GM20431 (cell line): ENCODE results near the gene OR1I1.
"Not testable (repeated sequence)": the region's sequence is repeated elsewhere in the genome, so short reads cannot be mapped to it uniquely, and the experiment has no call there.

Source experiments
- in situ Hi-C: fragments of 300-500 bp; cut with MseI, MboI; formaldehyde crosslinking; loops from one replicate; pipeline ENCODE4 v1.15.0; 2020; ENCODE audit warnings: low sequenced_read_pairs; ENCODE audit not compliant: unreplicated experiment

Gene OR1I1

DNA sequence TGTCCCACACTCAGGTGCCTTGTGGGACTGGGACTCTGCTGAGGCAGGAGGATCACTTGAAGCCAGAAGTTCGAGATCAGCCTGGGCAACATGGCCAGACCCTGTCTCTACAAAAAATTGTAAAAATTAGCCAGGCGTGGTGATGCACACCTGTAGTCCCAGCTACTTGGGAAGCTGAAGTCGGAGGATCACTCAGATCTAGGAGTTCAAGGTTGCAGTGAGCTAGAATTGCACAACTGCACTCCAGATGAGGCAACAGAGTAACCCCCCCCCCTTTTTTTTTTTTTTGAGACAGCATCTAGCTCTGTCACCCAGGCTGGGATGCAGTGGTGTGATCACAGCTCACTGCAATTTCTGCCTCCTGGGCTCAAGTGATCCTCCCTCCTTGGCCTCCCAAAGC is 14.2 kb downstream of the OR1I1 start:
- in situ Hi-C loops = no loop called here

DNA sequence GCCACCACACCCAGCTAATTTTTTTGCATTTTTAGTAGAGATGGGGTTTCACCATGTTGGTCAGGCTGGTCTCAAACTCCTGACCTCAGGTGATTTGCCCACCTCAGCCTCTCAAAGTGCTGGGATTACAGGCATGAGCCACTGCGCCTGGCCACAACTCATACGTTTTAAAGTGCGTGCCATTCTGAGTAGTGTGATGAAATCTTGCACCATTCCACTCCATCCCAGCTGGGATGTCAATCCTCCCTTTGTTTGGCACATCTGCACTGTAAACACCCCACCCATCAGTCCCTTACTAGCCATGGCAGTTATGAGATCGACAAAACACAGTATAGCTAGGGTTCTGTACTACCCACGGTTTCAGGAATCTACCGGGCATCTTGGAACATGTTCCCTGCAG is 16.0 kb downstream of the OR1I1 start:
- in situ Hi-C loops = not testable (repeated sequence)

DNA sequence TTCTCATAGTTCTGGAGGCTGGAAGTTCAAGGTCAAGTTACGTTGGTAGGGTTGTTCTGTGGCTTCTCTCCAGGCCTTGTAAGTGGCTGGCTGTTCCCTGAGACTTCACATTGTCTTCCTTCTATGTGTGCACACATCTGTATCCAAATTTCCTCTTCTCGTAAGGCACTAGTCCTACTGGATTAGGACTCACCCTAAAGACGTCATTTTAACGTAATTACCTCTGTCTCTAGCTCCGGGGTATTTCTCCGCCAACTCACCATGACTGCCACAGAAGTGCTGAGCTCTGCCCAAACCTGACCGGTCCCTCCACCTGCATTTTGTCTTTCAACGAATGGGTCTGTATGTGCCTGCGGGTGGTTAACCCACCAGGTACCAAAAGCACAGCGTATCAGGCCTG is 16.4 kb downstream of the OR1I1 start:
- in situ Hi-C loops = no loop called here

DNA sequence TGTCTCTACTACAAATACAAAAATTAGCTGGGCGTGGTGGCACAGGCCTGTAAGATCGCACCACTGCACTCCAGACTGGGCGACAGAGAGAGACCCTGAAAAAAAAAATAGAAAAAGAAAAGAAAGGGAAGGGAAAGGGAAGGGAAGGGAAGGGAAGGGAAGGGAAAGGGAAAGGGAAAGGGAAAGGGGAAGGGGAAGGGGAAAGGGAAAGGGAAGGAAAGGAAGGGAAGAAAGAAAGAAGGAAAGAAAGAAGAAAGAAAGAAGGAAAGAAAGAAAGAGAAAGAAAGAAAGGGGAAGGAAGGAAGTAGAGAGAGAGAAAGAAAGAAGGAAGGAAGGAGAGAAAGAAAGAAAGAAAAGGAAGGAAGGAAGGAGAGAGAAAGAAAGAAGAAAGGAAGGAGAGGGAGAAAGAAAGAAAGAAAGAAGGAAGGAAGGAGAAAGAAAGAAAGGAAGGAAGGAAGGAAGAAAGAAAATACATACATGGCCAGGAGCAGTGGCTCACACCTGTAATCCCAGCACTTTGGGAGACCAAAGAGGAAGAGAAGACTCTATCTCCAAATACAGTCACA is 17.1 kb downstream of the OR1I1 start:
- in situ Hi-C loops = no loop called here

DNA sequence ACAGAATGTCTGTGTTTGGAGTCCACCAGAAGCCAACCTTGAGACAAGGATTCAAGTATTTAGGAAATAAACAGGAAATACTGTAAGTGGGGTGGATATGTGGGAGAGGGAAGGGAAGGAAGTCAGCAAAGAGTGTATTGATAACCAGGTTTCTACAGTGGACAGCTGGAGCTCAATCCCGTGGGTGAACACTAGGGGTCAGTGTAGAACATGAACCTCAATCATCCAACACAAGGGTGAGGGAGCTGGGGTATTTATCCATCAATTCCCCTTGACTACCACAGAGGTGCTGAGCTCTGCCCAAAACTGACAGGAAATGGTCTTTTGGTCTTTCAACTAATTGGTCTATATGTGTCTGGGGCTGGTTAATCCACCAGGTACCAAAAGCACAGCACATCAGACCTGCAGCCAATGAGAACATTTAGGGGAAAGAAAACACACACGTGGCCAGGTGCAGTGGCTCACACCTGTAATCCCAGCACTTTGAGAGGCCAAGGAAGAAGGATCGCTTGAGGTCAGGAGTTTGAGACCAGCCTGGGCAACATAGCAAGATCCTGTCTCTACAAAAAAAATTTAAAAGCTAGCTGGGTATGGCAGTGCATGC is 19.6 kb downstream of the OR1I1 start:
- in situ Hi-C loops = no loop called here

DNA sequence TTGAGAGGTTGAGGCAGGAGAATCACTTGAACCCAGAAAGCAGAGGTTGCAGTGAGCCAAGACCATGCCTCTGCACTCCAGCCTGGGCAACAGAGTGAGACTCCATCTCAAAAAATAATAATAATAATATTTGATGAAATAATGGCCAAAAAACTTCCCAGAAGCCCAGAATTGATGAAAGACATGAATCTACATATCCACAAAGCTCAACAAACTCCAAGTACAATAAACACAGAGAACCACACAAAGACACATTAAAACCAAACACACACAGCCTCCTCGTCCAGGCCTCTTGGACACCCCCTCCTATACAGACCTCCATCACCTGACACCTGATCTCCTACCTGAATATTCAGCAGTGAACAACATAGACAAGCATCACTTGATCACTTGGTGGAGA is 22.0 kb downstream of the OR1I1 start:
- in situ Hi-C loops = no loop called here

DNA sequence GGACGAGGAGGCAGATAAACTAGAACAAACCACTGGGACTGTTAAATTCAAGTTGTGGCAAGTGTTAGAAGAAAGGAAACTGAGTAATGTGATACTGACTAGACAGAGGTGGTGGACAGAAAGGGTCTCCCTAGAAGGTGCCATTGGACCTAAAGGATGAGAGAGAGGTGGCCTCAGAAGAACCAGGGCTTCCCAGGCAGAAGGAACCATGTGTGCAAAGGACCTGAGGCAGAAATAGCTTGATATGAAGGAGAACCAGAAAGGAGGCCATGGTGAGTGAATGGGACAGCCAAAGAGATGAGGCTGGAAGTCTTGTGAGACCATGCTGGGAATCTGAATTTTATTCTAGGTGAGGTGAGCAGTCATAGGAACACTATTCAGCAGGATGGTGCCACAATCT is 22.4 kb downstream of the OR1I1 start:
- in situ Hi-C loops = no loop called here

DNA sequence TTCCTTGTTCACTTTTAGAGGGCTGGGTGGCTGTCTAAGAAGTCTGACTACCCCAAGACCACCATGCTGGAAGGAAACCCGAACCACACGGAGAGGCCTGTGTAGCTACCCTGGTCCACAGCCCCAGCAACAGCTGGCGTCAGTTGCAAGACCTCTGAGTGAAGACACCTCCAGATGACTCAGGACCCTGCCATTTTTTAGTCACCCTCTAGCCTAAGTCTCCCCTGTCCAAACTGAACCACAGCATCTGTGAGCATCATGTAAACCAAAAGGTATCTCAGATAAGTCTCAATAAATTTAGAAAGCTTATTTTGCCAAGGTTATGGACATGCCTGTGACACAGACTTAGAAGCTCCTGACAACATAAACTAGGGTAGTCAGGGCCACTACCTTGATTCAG is 23.0 kb downstream of the OR1I1 start:
- in situ Hi-C loops = no loop called here

DNA sequence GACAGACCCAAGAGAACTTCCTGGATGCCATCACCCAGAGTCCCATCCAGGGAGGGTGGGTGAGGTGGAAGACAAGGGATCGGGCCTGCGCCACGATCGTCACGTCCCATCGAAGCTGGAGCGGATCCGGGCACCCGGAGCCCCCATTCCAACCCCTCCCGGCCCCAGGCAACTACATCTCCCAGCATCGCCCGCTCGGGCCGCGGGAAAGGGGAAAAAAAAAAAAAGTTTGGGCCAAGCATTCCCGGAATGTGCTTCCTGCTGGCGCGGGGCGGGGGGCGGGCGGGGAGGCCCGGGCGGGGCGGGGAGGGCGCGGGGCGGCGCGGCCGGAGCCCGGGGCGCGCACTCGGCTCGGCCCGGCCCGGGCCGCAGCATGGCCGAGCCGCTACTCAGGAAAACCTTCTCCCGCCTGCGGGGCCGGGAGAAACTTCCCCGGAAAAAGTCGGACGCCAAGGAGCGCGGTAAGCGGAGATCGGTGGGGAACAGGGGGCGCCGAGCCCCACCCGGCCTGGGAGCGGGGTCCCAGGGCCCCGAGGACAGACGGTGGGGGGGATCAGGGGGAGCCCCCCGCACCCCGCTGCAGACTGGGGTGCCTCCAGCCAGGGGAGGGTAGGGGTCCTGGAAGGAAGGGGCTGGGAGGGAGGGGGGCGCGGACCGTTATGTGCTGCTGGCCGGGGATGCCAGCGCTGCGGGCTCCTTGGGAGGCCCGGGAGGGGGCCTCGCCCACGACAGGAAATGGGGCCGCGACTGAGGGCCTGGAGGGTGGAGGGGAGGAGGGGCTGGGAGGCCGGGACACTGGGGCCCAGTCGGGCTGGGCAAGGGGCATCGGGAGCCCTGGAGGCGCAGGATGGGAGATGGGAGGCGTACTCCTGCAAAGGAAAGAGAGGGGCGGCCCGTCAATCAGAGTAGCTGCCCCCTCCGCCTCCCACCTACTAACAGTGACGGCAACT is 25.3 kb downstream of the OR1I1 start, which contains the start of gene SYDE1:
Gene SYDE1 (plus strand): TSS at position 341 of the 950 bp plus-strand sequence. CDS start 33 bp downstream, at position 374.
- in situ Hi-C loops = no loop called here

DNA sequence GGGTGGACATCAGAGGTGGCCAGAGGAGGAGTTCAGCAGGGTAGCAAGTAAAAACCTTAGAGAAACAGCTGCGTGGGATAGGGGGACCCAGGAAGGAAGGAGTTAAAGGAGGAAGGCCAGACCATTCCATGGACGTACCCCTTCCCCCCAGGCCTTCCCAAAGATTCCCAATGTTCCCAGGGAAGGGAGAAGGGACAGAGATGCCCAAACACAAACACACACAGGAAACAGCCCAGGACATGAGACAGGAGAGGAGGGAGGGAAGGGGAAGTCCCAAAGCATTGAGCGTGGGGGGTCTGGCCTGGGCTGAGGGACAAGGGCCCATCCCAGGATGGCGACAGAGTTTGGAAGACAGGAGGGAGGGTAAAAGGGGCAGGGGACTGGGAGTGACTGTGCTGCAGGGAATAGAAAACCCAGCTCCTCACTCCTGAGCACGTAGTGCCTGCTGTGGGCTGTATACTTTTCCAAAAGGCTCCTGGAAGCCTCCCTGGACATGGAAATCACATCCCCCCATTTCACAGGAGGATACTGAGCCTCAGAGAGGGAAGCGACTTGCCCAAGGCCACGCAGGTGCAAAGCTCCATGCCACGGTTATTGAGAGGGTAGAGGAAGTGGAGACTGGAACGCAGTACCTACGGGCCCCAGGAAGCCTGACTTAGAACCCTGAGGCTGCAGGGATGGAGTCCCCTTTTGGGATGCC is 26.3 kb downstream of the OR1I1 start:
- in situ Hi-C loops = no loop called here

DNA sequence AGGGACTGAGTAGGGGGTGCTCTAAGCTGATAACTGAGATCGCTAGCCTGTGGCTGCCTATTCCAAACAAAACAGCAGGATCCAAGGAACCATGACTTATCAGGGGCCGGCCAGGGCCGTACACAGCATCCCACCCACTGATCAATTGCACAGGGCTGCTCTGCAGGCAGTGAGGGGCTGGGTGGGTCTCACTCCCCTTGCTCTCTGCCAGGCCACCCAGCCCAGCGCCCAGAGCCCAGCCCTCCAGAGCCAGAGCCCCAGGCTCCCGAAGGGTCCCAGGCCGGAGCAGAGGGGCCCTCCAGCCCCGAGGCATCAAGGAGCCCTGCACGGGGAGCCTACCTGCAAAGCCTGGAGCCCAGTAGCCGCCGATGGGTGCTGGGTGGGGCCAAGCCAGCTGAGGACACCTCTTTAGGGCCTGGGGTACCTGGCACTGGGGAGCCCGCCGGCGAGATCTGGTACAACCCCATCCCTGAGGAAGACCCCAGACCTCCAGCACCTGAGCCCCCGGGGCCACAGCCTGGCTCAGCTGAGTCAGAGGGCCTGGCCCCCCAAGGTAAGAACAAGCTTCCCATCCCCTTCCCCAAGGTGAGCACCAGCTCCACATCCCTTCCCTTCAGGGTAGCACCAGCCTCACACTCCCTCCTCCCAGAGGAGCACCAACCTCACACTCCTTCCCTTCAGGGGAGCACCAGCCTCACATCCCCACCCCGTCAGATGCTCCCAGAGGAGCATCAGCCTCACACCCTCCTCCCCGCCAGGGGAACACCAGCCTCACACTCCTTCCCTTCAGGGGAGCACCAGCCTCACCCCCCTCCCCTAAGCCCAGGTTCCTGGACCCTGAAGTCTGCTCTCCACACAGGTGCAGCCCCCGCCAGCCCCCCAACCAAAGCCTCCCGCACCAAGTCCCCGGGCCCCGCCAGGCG is 27.1 kb downstream of the OR1I1 start:
- in situ Hi-C loops = no loop called here

DNA sequence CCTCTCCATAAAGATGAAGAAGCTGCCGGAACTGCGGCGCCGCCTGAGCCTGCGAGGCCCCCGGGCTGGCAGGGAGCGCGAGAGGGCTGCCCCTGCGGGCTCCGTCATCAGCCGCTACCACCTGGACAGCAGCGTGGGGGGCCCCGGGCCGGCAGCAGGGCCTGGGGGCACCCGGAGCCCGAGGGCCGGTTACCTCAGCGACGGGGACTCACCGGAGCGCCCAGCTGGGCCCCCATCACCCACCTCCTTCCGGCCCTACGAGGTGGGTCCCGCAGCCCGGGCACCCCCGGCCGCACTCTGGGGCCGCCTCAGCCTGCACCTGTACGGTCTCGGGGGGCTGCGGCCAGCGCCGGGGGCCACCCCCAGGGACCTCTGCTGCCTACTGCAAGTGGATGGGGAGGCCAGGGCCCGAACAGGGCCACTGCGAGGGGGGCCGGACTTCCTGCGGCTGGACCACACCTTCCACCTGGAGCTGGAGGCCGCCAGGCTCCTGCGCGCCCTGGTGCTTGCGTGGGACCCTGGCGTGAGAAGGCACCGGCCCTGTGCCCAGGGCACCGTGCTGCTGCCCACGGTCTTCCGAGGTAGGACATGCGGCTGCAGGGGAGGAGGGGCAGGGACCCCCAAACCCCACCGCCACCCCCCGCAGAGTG is 27.9 kb downstream of the OR1I1 start:
- in situ Hi-C loops = no loop called here

DNA sequence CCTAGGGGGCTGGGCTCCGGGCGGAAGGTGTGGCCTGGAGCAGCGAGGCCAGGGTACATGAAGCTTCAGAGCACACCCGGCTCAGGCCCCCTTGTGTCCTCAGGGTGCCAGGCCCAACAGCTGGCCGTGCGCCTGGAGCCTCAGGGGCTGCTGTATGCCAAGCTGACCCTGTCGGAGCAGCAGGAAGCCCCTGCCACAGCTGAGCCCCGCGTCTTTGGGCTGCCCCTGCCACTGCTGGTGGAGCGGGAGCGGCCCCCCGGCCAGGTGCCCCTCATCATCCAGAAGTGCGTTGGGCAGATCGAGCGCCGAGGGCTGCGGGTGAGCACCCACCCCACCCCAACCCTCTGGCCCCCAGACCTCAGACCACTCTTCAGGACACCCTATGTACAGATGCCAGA is 28.4 kb downstream of the OR1I1 start:
- in situ Hi-C loops = no loop called here

DNA sequence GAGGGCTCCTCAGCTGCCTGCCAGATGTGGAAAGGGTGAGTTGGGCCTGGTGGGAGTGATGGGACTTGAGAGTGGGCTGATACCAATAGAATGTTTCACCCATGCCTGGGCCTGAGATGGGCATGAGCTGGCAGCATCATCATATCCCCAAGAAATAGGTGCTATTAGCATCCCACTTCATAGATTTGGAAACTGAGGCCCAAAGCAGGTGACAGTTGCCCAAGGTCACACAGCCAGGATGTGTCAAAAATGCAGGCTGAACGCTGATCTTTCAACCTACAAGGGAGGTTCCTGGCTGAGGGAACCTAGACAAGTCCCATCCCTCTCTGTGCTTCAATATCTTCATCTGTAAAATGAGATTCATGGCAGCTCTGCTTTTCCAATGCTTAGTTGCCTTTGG is 29.7 kb downstream of the OR1I1 start:
- in situ Hi-C loops = no loop called here

DNA sequence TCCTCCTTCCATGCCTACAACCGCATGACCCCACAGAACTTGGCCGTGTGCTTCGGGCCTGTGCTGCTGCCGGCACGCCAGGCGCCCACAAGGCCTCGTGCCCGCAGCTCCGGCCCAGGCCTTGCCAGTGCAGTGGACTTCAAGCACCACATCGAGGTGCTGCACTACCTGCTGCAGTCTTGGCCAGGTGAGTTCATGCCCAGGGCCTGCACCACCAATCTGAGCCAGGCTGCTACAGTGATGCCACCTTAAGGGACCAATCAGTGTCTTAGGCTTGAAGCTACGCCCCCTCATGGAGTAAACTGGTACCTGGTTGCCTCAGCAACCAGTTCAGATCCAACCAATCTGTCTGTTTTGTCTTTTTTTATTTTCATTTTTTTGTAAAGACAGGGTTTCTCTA is 30.4 kb downstream of the OR1I1 start:
- in situ Hi-C loops = no loop called here

DNA sequence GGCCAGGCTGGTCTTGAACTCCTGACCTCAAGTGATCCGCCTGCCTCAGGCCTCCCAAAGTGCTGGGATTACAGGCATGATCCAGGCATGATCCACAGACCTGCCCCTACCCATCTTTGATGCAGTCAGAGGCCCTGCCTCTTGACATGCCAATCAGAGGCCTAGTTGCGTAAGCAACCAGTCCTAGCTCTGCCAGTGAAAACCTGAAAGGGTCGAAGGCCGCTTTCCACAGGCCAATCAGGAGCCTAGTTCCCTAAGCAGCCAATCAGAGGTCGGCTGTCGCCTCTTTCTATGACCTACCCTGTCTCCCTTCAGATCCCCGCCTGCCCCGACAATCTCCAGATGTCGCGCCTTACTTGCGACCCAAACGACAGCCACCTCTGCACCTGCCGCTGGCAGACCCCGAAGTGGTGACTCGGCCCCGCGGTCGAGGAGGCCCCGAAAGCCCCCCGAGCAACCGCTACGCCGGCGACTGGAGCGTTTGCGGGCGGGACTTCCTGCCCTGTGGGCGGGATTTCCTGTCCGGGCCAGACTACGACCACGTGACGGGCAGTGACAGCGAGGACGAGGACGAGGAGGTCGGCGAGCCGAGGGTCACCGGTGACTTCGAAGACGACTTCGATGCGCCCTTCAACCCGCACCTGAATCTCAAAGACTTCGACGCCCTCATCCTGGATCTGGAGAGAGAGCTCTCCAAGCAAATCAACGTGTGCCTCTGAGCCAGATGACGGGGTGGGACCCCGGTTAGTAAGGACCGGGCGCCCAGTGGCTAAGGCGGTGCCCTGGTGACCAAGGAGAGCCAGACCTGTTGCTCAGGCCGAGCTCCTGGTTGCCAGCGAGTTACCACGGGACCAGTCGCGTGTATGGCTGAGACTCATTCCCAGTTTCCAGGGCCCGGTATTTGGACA is 31.5 kb downstream of the OR1I1 start:
- in situ Hi-C loops = no loop called here

DNA sequence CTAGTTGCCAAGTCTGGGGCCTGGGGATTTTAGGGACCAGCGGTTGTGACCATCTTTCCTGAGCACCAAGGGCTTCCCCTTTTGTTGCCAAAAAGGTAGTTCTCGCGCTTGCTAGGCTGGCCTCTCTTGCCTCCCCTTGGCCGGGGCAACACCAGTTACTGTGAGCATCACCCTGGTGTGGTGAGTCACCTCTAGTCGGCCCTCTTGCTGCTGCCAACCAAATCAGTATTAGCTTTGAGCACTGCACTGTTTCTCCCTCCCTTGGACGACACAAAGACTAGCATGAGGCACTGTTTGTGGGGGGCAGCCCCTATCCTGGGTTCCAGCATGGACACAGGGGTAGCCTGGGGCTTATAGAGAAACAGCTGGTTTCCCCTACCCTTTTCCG is 32.1 kb downstream of the OR1I1 start:
- in situ Hi-C loops = no loop called here

DNA sequence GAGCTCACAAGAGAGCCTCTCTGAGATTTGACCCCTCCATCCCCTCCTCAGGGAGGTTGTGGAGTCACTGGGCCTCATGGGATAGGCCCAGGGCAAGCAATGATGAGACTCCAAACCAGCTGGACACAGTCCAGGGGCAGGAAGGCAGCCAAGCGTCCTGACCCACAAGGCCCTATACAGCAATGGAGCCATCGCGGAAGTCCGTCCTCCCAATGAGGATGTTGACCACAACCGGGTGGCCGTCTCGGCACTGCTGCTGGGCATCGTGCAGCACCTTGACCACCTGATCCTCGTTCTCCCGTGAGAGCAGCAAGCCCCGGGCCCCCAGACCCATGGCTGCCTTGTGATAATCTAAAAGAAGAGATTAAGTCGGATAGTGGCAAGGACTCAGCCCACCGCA is 33.1 kb downstream of the OR1I1 start:
- in situ Hi-C loops = no loop called here
